Measurements from ENCODE around the gene IRAK4. TPM values are rescaled to one million over a fixed set of nuclear protein-coding genes. Genes with fewer than 3 reads are reported as not detected.

IRAK4 gene
- total RNA-seq, 1 experiment from 2014 or later, result 13.6 TPM

DNA sequence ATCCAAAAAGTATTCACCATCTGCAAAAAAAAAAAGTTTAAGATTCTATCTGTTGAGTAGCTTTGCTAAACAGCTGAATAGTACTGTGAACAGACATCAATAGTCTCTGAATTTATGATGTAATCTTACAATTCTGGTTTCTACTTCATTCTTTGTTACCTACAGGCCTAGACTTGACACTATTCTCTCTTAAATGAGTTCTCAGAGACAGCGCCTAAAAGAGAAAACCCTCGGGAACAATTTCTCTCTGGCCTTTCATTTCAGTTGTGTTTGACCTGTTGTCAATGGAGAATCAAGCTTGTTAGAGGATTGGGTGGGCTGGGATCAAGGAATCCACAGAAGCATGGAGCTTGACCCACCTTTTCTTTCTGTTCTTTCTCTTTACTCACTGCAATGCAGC is 53.3 kb downstream of the IRAK4 start:
- H3K36me3 ChIP-seq, result no peaks in the 10 kb centered on the region

DNA sequence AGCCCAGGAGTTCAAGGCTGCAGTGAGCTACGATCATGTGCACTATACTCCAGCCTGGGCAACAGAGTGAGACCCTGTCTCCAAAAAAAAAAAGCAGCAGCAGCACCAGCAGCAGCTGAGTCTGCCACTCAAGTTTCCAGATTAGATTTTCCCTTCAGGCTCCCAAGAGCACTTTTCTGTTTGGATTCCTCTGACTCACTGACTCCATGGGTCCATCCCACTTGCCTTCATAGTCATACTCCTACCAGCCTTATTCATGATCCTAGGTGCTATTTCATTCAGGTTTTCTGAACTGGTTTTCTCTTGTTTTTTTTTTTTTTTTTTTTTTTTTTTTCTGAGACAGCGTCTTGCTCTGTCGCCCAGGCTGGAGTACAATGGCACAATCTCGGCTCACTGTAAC is 54.2 kb downstream of the IRAK4 start:
- H3K4me3 ChIP-seq, result no peak overlapping the region
- H3K36me3 ChIP-seq, result no peaks in the 10 kb centered on the region
- no peaks in the 10 kb centered on the region for H3K9me3 ChIP-seq
- DNase-seq, result no peak
- H3K27me3 ChIP-seq, result no peaks in the 10 kb centered on the region

More for the DNA sequence above, 53.3 kb downstream of the IRAK4 start:
- Histone ChIP-seq H3K27me3 (no peaks in the 10 kb centered on the region), H3K4me3 (no peak overlapping the region), H3K9me3 (no peaks in the 10 kb centered on the region)
- DNase-seq, result no peak

DNA sequence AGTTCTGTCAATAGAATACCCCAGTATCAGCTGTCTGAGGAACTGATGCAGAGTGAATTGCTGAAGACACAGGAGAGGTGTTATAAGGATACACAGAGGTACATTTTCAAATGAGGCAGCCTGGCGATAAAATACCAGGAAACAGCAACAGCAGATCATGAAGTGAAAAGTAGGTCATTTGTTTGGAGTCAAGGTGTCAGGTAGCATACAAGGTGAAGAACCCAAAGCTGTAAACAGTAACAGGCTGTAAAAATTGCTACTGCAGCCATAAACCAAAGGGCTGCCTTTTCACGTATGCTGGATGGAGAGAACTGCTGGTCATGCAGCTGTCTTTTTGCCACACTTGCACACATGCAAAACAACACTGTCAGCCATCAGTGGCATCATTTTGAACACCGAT is 56.7 kb downstream of the IRAK4 start:
- Histone ChIP-seq H3K27me3 (no peaks in the 10 kb centered on the region), H3K36me3 (no peaks in the 10 kb centered on the region), H3K9me3 (no peaks in the 10 kb centered on the region), H3K4me3 (no peak overlapping the region)
- DNase-seq, result no peak

DNA sequence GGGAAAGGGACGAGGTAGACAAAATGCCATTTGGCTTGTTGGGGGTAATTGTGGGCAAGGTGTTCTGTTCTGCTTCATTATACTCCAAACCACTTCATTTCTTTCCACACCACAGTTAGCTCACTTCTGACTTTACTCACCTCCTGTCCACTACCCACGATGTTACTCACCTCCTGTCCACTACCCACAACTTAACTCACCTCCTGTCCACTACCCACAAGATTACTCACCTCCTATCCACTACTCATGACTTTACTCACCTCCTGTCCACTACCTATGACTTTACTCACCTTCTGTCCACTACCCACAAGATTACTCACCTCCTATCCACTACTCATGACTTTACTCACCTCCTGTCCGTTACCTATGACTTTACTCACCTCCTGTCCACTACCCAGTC is 57.4 kb downstream of the IRAK4 start:
- H3K4me3 ChIP-seq, result no peak overlapping the region
- no peak for DNase-seq
- no peaks in the 10 kb centered on the region for H3K9me3 ChIP-seq
- H3K27me3 ChIP-seq, result no peaks in the 10 kb centered on the region
- H3K36me3 ChIP-seq, result no peaks in the 10 kb centered on the region

DNA sequence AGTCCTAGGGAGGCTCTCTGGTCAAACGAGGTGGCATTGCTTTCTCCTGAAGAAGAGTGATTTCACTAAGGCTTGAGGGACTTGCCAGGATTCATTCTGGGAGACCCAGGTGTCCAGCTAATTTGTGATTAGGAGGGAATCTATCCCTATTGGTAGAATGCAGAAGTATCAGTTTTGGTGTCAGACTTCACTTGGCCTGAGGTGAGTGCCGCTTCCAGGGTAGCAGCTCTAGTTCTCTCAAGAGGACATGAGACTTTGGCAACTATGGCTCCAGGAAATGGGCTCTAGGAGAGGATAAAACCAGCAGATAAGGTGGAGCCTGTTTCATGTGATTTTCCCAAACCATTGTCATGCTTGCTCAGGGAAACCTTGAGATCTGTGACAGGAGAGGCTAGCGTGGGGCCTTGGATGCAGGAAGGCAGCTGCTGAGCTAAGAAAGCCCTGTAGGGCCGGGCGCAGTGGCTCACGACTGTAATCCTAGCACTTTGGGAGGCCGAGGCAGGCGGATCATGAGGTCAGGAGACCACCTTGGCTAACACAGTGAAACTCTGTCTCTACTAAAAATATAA is 65.5 kb downstream of the IRAK4 start:
- DNase-seq, result no peak
- Histone ChIP-seq H3K4me3 (no peak overlapping the region), H3K27me3 (no peaks in the 10 kb centered on the region), H3K36me3 (no peaks in the 10 kb centered on the region), H3K9me3 (no peaks in the 10 kb centered on the region)

DNA sequence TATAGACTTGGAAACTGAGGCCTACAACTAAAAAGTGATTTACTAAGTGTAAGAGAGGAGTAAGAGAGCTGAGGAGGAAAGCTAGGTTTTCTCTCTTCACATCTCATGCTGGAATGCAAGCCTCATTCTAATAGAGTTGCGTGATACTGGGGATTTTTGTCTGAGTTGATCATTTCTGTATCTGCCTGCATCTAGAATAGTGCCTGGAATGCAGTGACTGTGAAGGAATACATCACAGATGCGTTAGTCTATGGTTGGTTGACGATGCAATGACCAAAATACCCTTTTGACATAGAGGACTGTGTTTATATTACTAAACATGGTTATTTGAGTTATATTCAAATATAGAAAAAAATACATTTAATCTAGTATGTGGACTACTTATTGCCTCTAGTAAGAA is 67.9 kb downstream of the IRAK4 start:
- Histone ChIP-seq H3K27me3 (no peaks in the 10 kb centered on the region), H3K36me3 (no peaks in the 10 kb centered on the region)
- DNase-seq, result no peak

DNA sequence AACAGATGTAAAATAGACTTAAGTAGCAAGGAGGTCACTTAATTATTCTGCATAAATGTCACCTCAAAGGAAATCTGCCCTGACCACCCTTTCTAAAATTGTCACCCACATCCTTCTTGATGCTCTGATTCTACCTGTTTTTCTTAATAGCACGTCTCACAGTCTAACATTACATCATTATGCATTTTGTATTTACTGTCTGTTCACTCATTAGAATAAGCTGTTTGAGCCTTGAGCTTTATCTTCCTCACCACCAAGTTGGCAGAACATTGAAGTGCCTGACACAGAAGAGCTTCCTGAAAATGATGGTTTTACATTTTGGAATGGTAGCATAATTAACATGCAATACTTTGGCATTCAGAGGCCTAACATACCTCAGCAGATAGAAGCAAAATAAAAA is 68.3 kb downstream of the IRAK4 start:
- H3K9me3 ChIP-seq, result no peaks in the 10 kb centered on the region
- H3K27me3 ChIP-seq, result no peaks in the 10 kb centered on the region
- no peaks in the 10 kb centered on the region for H3K36me3 ChIP-seq
- no peak overlapping the region for H3K4me3 ChIP-seq
- no peak for DNase-seq

More for the DNA sequence above, 67.9 kb downstream of the IRAK4 start:
- H3K9me3 ChIP-seq, result no peaks in the 10 kb centered on the region
- H3K4me3 ChIP-seq, result no peak overlapping the region

DNA sequence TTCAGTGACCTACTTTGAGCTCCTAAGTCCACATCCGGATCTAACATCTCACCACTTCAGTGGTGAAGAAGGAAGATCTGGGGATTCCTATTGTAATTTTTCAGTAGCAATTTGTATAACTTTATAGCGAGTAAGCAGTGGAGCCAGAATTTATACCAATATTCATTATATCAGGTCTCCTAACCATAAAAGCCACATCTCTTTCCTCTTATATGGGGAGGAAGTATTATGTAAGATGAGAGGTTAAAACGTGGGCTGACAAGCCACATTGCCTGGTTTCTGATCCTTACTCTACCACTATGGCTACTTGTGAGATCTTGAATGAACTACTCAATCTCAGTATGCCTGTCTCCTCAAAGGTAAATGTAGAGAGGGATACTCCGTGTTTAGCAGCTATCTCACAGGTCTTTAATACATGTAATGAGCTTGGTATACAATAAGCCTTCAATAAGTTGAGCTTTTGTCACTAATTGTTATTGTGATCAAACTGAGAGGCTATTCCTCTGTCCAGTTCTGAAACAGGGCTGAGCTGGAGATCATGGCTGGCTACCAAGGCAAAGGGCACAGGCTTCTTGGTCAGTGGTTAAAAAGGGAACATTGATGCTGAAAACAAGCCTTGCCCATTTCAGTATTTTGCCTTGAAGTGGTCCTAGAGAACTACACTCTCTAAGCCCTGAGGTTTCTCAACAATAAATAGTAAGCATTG is 73.9 kb downstream of the IRAK4 start:
- Histone ChIP-seq H3K27me3 (no peaks in the 10 kb centered on the region), H3K4me3 (no peak overlapping the region), H3K9me3 (no peaks in the 10 kb centered on the region), H3K36me3 (no peaks in the 10 kb centered on the region)
- no peak for DNase-seq

DNA sequence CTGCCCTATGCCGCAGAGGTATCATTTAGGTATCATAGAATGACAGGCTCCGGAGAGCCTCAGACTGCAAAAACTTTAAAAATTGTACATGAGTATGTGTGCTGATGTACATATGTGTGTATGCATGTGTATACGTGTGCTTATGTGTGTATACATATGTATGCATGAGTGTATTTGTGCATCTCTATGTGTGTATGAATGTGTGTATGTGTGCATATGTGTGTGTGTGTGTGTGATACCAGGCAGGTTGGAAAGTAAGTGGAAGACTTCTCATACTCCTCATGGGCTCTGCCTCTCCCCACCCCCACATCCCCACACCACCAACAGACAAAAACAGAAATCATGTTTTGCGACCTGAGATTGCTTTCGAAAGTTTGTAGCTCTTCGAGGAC is 76.5 kb downstream of the IRAK4 start:
- Histone ChIP-seq H3K27me3 (no peaks in the 10 kb centered on the region), H3K9me3 (no peaks in the 10 kb centered on the region), H3K4me3 (peak overlapping the region; percentile 72), H3K36me3 (no peaks in the 10 kb centered on the region)
- no peak for DNase-seq

DNA sequence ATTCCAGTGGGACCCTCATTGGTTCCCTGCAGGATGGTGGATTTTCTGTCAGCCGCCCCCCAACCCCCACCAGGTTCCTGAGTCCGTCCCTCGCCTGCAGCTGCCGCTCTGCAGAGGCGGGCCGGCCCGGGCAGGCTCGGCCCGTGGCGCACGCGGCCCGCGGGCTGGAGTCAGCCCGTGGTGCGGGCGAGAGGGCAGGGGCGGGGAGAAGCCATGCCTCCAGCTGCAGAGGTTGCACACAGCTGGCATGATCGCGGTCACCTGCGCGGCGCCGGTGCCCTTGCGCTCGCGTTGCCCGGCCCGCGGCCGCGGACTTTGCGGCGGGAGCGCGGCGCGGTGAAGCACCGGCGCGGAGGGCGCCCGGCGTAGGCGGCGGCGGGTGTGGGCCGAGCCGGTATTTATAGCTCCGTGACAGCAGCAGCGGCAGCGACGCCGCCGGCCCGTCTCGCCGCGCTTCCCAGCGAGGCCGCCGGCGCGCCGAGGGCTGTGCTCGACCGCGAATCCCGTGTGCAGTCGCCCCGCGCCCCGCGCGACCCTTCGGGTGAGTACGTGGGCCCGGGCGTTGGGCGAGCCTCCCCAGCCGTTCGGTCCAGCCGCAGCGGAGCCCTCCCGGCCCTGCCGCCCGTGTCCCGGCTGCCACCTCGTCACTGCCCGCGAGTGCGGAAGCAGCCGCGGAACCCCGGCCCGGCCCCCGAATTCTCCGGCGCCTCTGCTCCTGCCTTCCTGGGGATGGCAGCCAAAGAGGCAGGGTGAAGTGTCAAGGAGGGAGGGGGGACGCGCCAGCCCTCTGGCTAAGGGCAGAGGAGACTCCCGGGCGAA is 77.1 kb downstream of the IRAK4 start, which contains the start of gene TMEM117:
TSS of gene TMEM117 (plus strand) at position 426 of the 819 bp plus-strand sequence.
- peak within 1 kb of the TSS; percentile 72 for H3K4me3 ChIP-seq
- DNase-seq, result peak; percentile 85
- H3K36me3 ChIP-seq, result no peaks in the 10 kb centered on the region
- no peaks in the 10 kb centered on the region for H3K9me3 ChIP-seq
- H3K27me3 ChIP-seq, result no peaks in the 10 kb centered on the region

DNA sequence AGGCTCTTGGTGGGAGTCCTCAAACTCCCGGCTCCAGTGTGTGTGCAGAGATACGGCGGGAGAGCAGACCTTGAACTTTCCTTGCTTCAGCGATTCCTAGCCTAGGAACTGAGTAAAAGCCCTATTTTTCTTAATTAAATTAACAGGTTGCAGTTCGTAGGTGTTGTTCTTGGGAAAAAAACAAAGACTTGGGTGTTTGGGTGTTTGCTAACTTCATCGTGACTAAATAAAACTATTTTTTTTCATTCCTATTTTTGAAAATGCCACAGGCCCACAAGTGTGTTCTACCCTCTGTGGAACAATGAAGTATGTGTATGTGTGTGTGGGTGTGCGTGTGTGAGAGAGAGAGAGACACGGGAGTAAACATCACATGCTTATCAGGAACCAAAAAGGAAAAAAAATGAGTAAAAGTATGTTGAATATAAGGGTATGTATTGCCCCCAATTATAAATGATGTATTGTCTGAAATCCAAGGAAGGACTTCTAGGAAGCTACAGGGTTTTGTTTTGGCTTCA is 77.8 kb downstream of the IRAK4 start:
- H3K27me3 ChIP-seq, result no peaks in the 10 kb centered on the region
- DNase-seq, result no peak
- H3K9me3 ChIP-seq, result no peaks in the 10 kb centered on the region
- H3K36me3 ChIP-seq, result no peaks in the 10 kb centered on the region
- H3K4me3 ChIP-seq, result peak overlapping the region; percentile 72

Other genes starting within 250 kb of the IRAK4 start
- gene ADAMTS20, start 206.7 kb upstream of the IRAK4 start, total RNA-seq (2014; rRNA removed; shearing (Covaris generic); ENCODE audit: low replicate concordance), result not detected in 2 replicates
- 19.1 and 24.3 TPM in 2 replicates for gene PUS7L, start 161 bp upstream of the IRAK4 start, total RNA-seq (2014; rRNA removed; shearing (Covaris generic); ENCODE audit: low replicate concordance)
- 160 and 297 TPM in 2 replicates for gene TWF1, start 47.4 kb downstream of the IRAK4 start, total RNA-seq (2014; rRNA removed; shearing (Covaris generic); ENCODE audit: low replicate concordance)
- 4.3 and 12.0 TPM in 2 replicates for gene TMEM117, start 77.1 kb downstream of the IRAK4 start, total RNA-seq (2014; rRNA removed; shearing (Covaris generic); ENCODE audit: low replicate concordance)

Measured in MG63 (cell line).